ENCODE results near the gene TRIM32.

TRIM32 gene

GRCh38 chr9:116726602-116727001 is 39.5 kb downstream of the TRIM32 start:
- no peak for TF ChIP-seq CREB5 (CRISPR knock-in tag; IDR thresholded peaks at IDR 0.05; ENCODE audit: low read depth)
- no peak for TF ChIP-seq CSRNP3 (CRISPR knock-in tag; IDR thresholded peaks at IDR 0.05)
- TF ChIP-seq ZFP3 (CRISPR knock-in tag; IDR thresholded peaks at IDR 0.05) = no peak
- TF ChIP-seq ZNF8 (CRISPR knock-in tag; IDR thresholded peaks at IDR 0.05) = no peak
- no peak for TF ChIP-seq ZC3H10 (CRISPR knock-in tag; IDR thresholded peaks at IDR 0.05)
- TF ChIP-seq RARB (CRISPR knock-in tag; IDR thresholded peaks at IDR 0.05) = no peak
- TF ChIP-seq ZNF565 (CRISPR knock-in tag; conservative IDR thresholded peaks at IDR 0.05; ENCODE audit: low read depth) = no peak
- no peak for TF ChIP-seq ARNTL (CRISPR knock-in tag; IDR thresholded peaks at IDR 0.05; ENCODE audit: borderline replicate concordance, low read depth)
- TF ChIP-seq CSDC2 (CRISPR knock-in tag; IDR thresholded peaks at IDR 0.05) = no peak
- TF ChIP-seq TSHZ2 (CRISPR knock-in tag; IDR thresholded peaks at IDR 0.05) = no peak
- TF ChIP-seq OSR1 (CRISPR knock-in tag; IDR thresholded peaks at IDR 0.05) = no peak
- TF ChIP-seq TOX (CRISPR knock-in tag; IDR thresholded peaks at IDR 0.05; ENCODE audit: borderline replicate concordance) = no peak
- TF ChIP-seq POU6F1 (CRISPR knock-in tag; IDR thresholded peaks at IDR 0.05; ENCODE audit: borderline replicate concordance, low read depth) = no peak
- no peak for ATAC-seq

- no peak for TF ChIP-seq SNAI2 (CRISPR knock-in tag; IDR thresholded peaks at IDR 0.05)
- TF ChIP-seq OSR1 (CRISPR knock-in tag; IDR thresholded peaks at IDR 0.05) = no peak
- ATAC-seq = no peak
Observed at GRCh38 chr9:116733010-116733641, 46.0 kb downstream of the TRIM32 start.

GRCh38 chr9:116736399-116737151 is 49.5 kb downstream of the TRIM32 start:
- ATAC-seq = peak; percentile 19
- TF ChIP-seq CSRNP3 (CRISPR knock-in tag; IDR thresholded peaks at IDR 0.05) = no peak
- TF ChIP-seq ZNF8 (CRISPR knock-in tag; IDR thresholded peaks at IDR 0.05) = no peak
- TF ChIP-seq PPARA (CRISPR knock-in tag; IDR thresholded peaks at IDR 0.05; ENCODE audit: borderline replicate concordance) = no peak
- no peak for TF ChIP-seq PATZ1 (CRISPR knock-in tag; IDR thresholded peaks at IDR 0.05; ENCODE audit: borderline replicate concordance)
- no peak for TF ChIP-seq CSDC2 (CRISPR knock-in tag; IDR thresholded peaks at IDR 0.05)
- TF ChIP-seq ZFP3 (CRISPR knock-in tag; IDR thresholded peaks at IDR 0.05) = no peak
- TF ChIP-seq TOX (CRISPR knock-in tag; IDR thresholded peaks at IDR 0.05; ENCODE audit: borderline replicate concordance) = no peak
- no peak for TF ChIP-seq SNAI2 (CRISPR knock-in tag; IDR thresholded peaks at IDR 0.05)
- TF ChIP-seq ZNF565 (CRISPR knock-in tag; conservative IDR thresholded peaks at IDR 0.05; ENCODE audit: low read depth) = no peak
- TF ChIP-seq ZNF70 (CRISPR knock-in tag; IDR thresholded peaks at IDR 0.05) = no peak
- no peak for TF ChIP-seq ZC3H10 (CRISPR knock-in tag; IDR thresholded peaks at IDR 0.05)
- no peak for TF ChIP-seq POU6F1 (CRISPR knock-in tag; IDR thresholded peaks at IDR 0.05; ENCODE audit: borderline replicate concordance, low read depth)

Data from SK-N-SH treated with all-trans-retinoic acid at 6 μM for 48 hours (cell line).